Measurements from ENCODE around the gene PDIA6. TPM values are rescaled to one million over a fixed set of nuclear protein-coding genes. Genes with fewer than 3 reads are reported as not detected.

Gene PDIA6
- total RNA-seq, 1 donor from 2014 or later: 205 TPM

DNA sequence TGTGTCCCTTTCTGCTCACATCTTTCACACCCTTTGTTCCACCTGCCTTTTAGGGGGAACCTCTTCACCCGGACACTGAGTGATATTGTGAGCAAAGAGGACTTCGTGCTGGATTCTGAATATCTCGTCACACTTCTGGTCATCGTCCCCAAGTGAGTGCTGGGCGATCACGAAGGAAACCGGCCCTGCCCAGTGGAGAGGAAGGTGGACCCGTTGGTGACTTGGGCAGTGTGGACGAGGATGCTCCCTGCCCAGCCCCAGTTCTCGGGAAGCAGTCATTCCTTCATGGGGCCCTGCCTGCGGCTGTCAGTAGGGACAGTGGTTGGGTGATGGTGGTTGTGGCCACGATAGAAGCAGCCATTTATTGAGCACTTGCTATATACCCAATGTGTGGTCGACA lies 40.8 kb downstream of the PDIA6 start:
- H3K4me1 Mint-ChIP-seq (ENCODE audit: unreplicated experiment): peaks cover 3% of the 10 kb centered on the region
- no peak overlapping the region for H3K4me3 Mint-ChIP-seq (ENCODE audit: unreplicated experiment)
- no peak for DNase-seq (ENCODE audit: extremely low spot score, unreplicated experiment)
- no peaks in the 10 kb centered on the region for H3K9me3 Mint-ChIP-seq (ENCODE audit: unreplicated experiment)
- H3K36me3 Mint-ChIP-seq (ENCODE audit: unreplicated experiment): no peaks in the 10 kb centered on the region
- no peak for TF ChIP-seq CTCF (IDR thresholded peaks at IDR 0.05)
- no peak overlapping the region for H3K27ac Mint-ChIP-seq (ENCODE audit: unreplicated experiment)
- no peaks in the 10 kb centered on the region for H3K27me3 Mint-ChIP-seq (ENCODE audit: unreplicated experiment)

GRCh38 chr2:10770956-10771750 lies 41.4 kb downstream of the PDIA6 start:
- TF ChIP-seq CTCF (IDR thresholded peaks at IDR 0.05): no peak
- Mint-ChIP-seq H3K36me3 (ENCODE audit: unreplicated experiment) (no peaks in the 10 kb centered on the region), H3K4me1 (ENCODE audit: unreplicated experiment) (peaks cover 3% of the 10 kb centered on the region), H3K27ac (ENCODE audit: unreplicated experiment) (no peak overlapping the region), H3K4me3 (ENCODE audit: unreplicated experiment) (no peak overlapping the region), H3K27me3 (ENCODE audit: unreplicated experiment) (no peaks in the 10 kb centered on the region), H3K9me3 (ENCODE audit: unreplicated experiment) (no peaks in the 10 kb centered on the region)
- DNase-seq (ENCODE audit: extremely low spot score, unreplicated experiment): no peak

- Mint-ChIP-seq H3K4me1 (ENCODE audit: unreplicated experiment) (no peaks in the 10 kb centered on the region), H3K36me3 (ENCODE audit: unreplicated experiment) (no peaks in the 10 kb centered on the region), H3K9me3 (ENCODE audit: unreplicated experiment) (no peaks in the 10 kb centered on the region), H3K27me3 (ENCODE audit: unreplicated experiment) (no peaks in the 10 kb centered on the region), H3K27ac (ENCODE audit: unreplicated experiment) (no peak overlapping the region), H3K4me3 (ENCODE audit: unreplicated experiment) (no peak overlapping the region)
- no peak for TF ChIP-seq CTCF (IDR thresholded peaks at IDR 0.05)
- no peak for DNase-seq (ENCODE audit: extremely low spot score, unreplicated experiment)
These were observed 44.5 kb downstream of the PDIA6 start for GRCh38 chr2:10768063-10768507.

- TF ChIP-seq CTCF (IDR thresholded peaks at IDR 0.05): no peak
- H3K27ac Mint-ChIP-seq (ENCODE audit: unreplicated experiment): no peak overlapping the region
- H3K4me1 Mint-ChIP-seq (ENCODE audit: unreplicated experiment): no peaks in the 10 kb centered on the region
- H3K4me3 Mint-ChIP-seq (ENCODE audit: unreplicated experiment): no peak overlapping the region
- H3K27me3 Mint-ChIP-seq (ENCODE audit: unreplicated experiment): no peaks in the 10 kb centered on the region
- DNase-seq (ENCODE audit: extremely low spot score, unreplicated experiment): no peak
- H3K9me3 Mint-ChIP-seq (ENCODE audit: unreplicated experiment): no peaks in the 10 kb centered on the region
- no peaks in the 10 kb centered on the region for H3K36me3 Mint-ChIP-seq (ENCODE audit: unreplicated experiment)
These were observed 46.7 kb downstream of the PDIA6 start for GRCh38 chr2:10765914-10766313.

GRCh38 chr2:10765461-10765860 lies 47.1 kb downstream of the PDIA6 start:
- H3K4me1 Mint-ChIP-seq (ENCODE audit: unreplicated experiment): no peaks in the 10 kb centered on the region
- H3K27me3 Mint-ChIP-seq (ENCODE audit: unreplicated experiment): no peaks in the 10 kb centered on the region
- H3K4me3 Mint-ChIP-seq (ENCODE audit: unreplicated experiment): no peak overlapping the region
- no peaks in the 10 kb centered on the region for H3K9me3 Mint-ChIP-seq (ENCODE audit: unreplicated experiment)
- H3K27ac Mint-ChIP-seq (ENCODE audit: unreplicated experiment): no peak overlapping the region
- no peaks in the 10 kb centered on the region for H3K36me3 Mint-ChIP-seq (ENCODE audit: unreplicated experiment)
- no peak for TF ChIP-seq CTCF (IDR thresholded peaks at IDR 0.05)
- no peak for DNase-seq (ENCODE audit: extremely low spot score, unreplicated experiment)

Data from osteocyte (in vitro differentiated cells).